ENCODE measurements around the gene HBG2.

DNA sequence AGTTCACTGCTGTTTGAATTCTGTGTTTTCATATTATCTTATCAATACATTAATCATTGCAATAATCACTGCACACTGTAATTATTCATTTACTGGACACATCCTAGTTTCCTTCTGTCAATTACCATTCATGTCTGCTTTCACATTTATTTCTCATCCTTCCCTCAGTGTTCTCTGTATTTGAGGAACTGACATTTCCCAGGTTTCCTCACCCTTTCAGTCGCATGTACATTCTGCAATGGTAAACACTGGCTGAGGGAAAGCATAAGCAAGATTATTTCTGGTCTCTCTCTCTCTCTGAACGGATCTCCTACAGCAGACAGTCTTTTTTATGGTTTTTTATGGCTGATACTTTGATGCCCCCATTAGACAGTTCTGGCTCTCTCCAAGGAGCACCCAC is 16.1 kb downstream of the HBG2 start:
- TF ChIP-seq CTCF (IDR thresholded peaks at IDR 0.05): no peak
- no peak for TF ChIP-seq POLR2AphosphoS5 (IDR thresholded peaks at IDR 0.05)
